GM20000 (cell line): ENCODE measurements around the gene CLEC4M.
"Not testable (repeated sequence)": the region's sequence is repeated elsewhere in the genome, so short reads cannot be mapped to it uniquely, and the experiment has no call there.

ENCODE experiments used
- DNase-seq: peaks from one replicate; pipeline ENCODE4 v3.0.0; 2012; ENCODE audit warnings: low spot score
- CTCF ChIP-seq: IDR thresholded peaks from 2 replicates; pipeline ENCODE4 v1.5.1; 2012; ENCODE audit warnings: mild to moderate bottlenecking, control low read depth; ENCODE audit errors: extremely low read depth, missing control alignments

The CLEC4M gene

GRCh38 chr19:7815325-7815724 lies 52.3 kb downstream of the CLEC4M start:
- no peak for DNase-seq
- TF ChIP-seq CTCF, result no peak

- not testable (repeated sequence) for DNase-seq
These were observed 53.0 kb downstream of the CLEC4M start for GRCh38 chr19:7816040-7816439.

GRCh38 chr19:7817801-7818200 lies 54.8 kb downstream of the CLEC4M start:
- no peak for TF ChIP-seq CTCF
- DNase-seq, result no peak

- TF ChIP-seq CTCF, result no peak
These were observed 55.8 kb downstream of the CLEC4M start for GRCh38 chr19:7818806-7819205.

More at GRCh38 chr19:7818806-7819205, 55.8 kb downstream of the CLEC4M start:
- no peak for DNase-seq
